ENCODE results near the gene CD300LB. TPM values are rescaled to one million over a fixed set of nuclear protein-coding genes. Genes with fewer than 3 reads are reported as not detected.

The CD300LB gene
- total RNA-seq, 2 experiments from 2014 or later: not detected

- no TSS peak for BruUV-seq (replicated peaks)
- ChIA-PET CTCF (ENCODE audit: unreplicated experiment) (no interaction called here), POLR2A (no interaction called here)
- no peak for DNase-seq (ENCODE audit: low spot score)
- intact Hi-C loops (cut with micrococcal nuclease; ENCODE audit: unreplicated experiment): no loop called here
- H3K9me2 ChIP-seq (ENCODE audit: insufficient read depth, low read length): no peaks in the 10 kb centered on the region
- H3K4me1 ChIP-seq (ENCODE audit: insufficient read depth, low read length, poor library complexity, severe bottlenecking): no peaks in the 10 kb centered on the region
- no peaks in the 10 kb centered on the region for H3K79me2 ChIP-seq (ENCODE audit: insufficient read depth, low read depth, low read length)
- H3K9me3 ChIP-seq (ENCODE audit: low read length): no peaks in the 10 kb centered on the region
- H2AFZ ChIP-seq (ENCODE audit: low read length): no peak overlapping the region
- H3K4me2 ChIP-seq (ENCODE audit: low read length): no peak overlapping the region
- H3K36me3 ChIP-seq (ENCODE audit: insufficient read depth, low read length): no peaks in the 10 kb centered on the region
- no peak overlapping the region for H3K27ac ChIP-seq (ENCODE audit: low read depth, low read length, poor library complexity, severe bottlenecking)
- H3K4me3 ChIP-seq (ENCODE audit: low read depth, low read length, poor library complexity, severe bottlenecking): no peak overlapping the region
- TF ChIP-seq EZH2phosphoT487 (IDR thresholded peaks at IDR 0.05; ENCODE audit: borderline replicate concordance, low read depth, low read length): no peak
- TF ChIP-seq CTCF (conservative IDR thresholded peaks at IDR 0.05; ENCODE audit: low read length): no peak
- H4K20me1 ChIP-seq (ENCODE audit: insufficient read depth, low read length): no peaks in the 10 kb centered on the region
Measured at GRCh38 chr17:74550602-74551001, 19.3 kb upstream of the CD300LB start.

- Histone ChIP-seq H3K4me3 (ENCODE audit: low read depth, low read length, poor library complexity, severe bottlenecking) (no peak overlapping the region), H4K20me1 (ENCODE audit: insufficient read depth, low read length) (no peaks in the 10 kb centered on the region), H3K27ac (ENCODE audit: low read depth, low read length, poor library complexity, severe bottlenecking) (no peak overlapping the region), H3K9me2 (ENCODE audit: insufficient read depth, low read length) (no peaks in the 10 kb centered on the region), H3K4me1 (ENCODE audit: insufficient read depth, low read length, poor library complexity, severe bottlenecking) (no peaks in the 10 kb centered on the region), H3K4me2 (ENCODE audit: low read length) (no peak overlapping the region), H2AFZ (ENCODE audit: low read length) (no peak overlapping the region), H3K9me3 (ENCODE audit: low read length) (no peaks in the 10 kb centered on the region), H3K36me3 (ENCODE audit: insufficient read depth, low read length) (no peaks in the 10 kb centered on the region), H3K79me2 (ENCODE audit: insufficient read depth, low read depth, low read length) (no peaks in the 10 kb centered on the region)
- CTCF ChIA-PET (ENCODE audit: unreplicated experiment): no interaction called here
- TF ChIP-seq EZH2phosphoT487 (IDR thresholded peaks at IDR 0.05; ENCODE audit: borderline replicate concordance, low read depth, low read length) (no peak), CTCF (conservative IDR thresholded peaks at IDR 0.05; ENCODE audit: low read length) (no peak)
- DNase-seq (ENCODE audit: low spot score): no peak
- POLR2A ChIA-PET: no interaction called here
- no TSS peak for BruUV-seq (replicated peaks)
- intact Hi-C loops (cut with micrococcal nuclease; ENCODE audit: unreplicated experiment): no loop called here
Measured at GRCh38 chr17:74549343-74549742, 18.1 kb upstream of the CD300LB start.

GRCh38 chr17:74547736-74548135, 16.5 kb upstream of the CD300LB start:
- Histone ChIP-seq H3K9me2 (ENCODE audit: insufficient read depth, low read length) (no peaks in the 10 kb centered on the region), H3K27ac (ENCODE audit: low read depth, low read length, poor library complexity, severe bottlenecking) (no peak overlapping the region), H2AFZ (ENCODE audit: low read length) (no peak overlapping the region), H3K4me2 (ENCODE audit: low read length) (no peak overlapping the region), H3K36me3 (ENCODE audit: insufficient read depth, low read length) (no peaks in the 10 kb centered on the region), H3K79me2 (ENCODE audit: insufficient read depth, low read depth, low read length) (no peaks in the 10 kb centered on the region), H4K20me1 (ENCODE audit: insufficient read depth, low read length) (no peaks in the 10 kb centered on the region), H3K4me3 (ENCODE audit: low read depth, low read length, poor library complexity, severe bottlenecking) (no peak overlapping the region), H3K4me1 (ENCODE audit: insufficient read depth, low read length, poor library complexity, severe bottlenecking) (no peaks in the 10 kb centered on the region), H3K9me3 (ENCODE audit: low read length) (no peaks in the 10 kb centered on the region)
- peak; percentile 22 for DNase-seq (ENCODE audit: low spot score)
- CTCF ChIA-PET (ENCODE audit: unreplicated experiment): no interaction called here
- intact Hi-C loops (cut with micrococcal nuclease; ENCODE audit: unreplicated experiment): no loop called here
- no peak for TF ChIP-seq CTCF (conservative IDR thresholded peaks at IDR 0.05; ENCODE audit: low read length)
- no peak for TF ChIP-seq EZH2phosphoT487 (IDR thresholded peaks at IDR 0.05; ENCODE audit: borderline replicate concordance, low read depth, low read length)
- POLR2A ChIA-PET: interaction anchor here (0.5 kb wide), 1 partner anchor 347 kb away, joined by 3 read pairs; no protein-coding TSS in a partner anchor
- no TSS peak for BruUV-seq (replicated peaks)

Measured in OCI-LY7 (cell line).